Activated CD8-positive, alpha-beta T cell treated with anti-CD3 and anti-CD28 coated beads for 36 hours (primary cell): ENCODE measurements around the gene SLFNL1. TPM values are rescaled to one million over a fixed set of nuclear protein-coding genes. Genes with fewer than 3 reads are reported as not detected.

ENCODE experiments used
- ATAC-seq: fragments of 200-7000 bp; cut with Tn5 transposase; one replicate; pipeline ENCODE4 v1.10.0; 2021; ENCODE audit warnings: mild to moderate bottlenecking, moderate library complexity
- CTCF ChIA-PET: fragments of 350-600 bp; sonication (Branson Sonifier 250); formaldehyde crosslinking; loops from one replicate; lab custom pipeline; 2021; ENCODE audit warnings: antibody characterized with exemption; lab: Charles Lee
- POLR2A ChIA-PET: fragments of 350-600 bp; sonication (Branson Sonifier 250); formaldehyde crosslinking; loops from one replicate; lab custom pipeline; 2021; ENCODE audit warnings: antibody characterized with exemption; lab: Charles Lee
- DNase-seq: peaks from one replicate; pipeline ENCODE4 v3.0.0-alpha.2; 2020
- H3K27ac Mint-ChIP-seq: one replicate; pipeline ENCODE4 v1.8.0; 2021; ENCODE audit warnings: mild to moderate bottlenecking, mixed read lengths
- H3K27me3 Mint-ChIP-seq: one replicate; pipeline ENCODE4 v1.8.0; 2021; ENCODE audit warnings: mixed read lengths
- H3K36me3 Mint-ChIP-seq: one replicate; pipeline ENCODE4 v1.8.0; 2021; ENCODE audit warnings: low read depth, mixed read lengths
- H3K4me1 Mint-ChIP-seq: one replicate; pipeline ENCODE4 v1.8.0; 2021; ENCODE audit warnings: low read depth, mixed read lengths
- H3K4me3 Mint-ChIP-seq: one replicate; pipeline ENCODE4 v1.8.0; 2021; ENCODE audit warnings: mild to moderate bottlenecking, moderate library complexity, mixed read lengths
- H3K9me3 Mint-ChIP-seq: one replicate; pipeline ENCODE4 v1.8.0; 2021; ENCODE audit warnings: mixed read lengths
- intact Hi-C: fragments of 100-400 bp; cut with micrococcal nuclease; formaldehyde crosslinking; loops from one replicate; pipeline ENCODE4 v1.10.0; 2022
- total RNA-seq, 2 experiments: library from RNA; stranded (reverse); gene quantifications; one replicate each; pipeline ENCODE4 v1.2.3, GENCODE V29; 2021
- TF ChIP-seq, protein P1 (sequence below): fragments of 200-600 bp; IDR thresholded peaks from one replicate; pipeline ENCODE4 v1.8.0; 2022; ENCODE audit warnings: antibody characterized with exemption, mild to moderate bottlenecking

The SLFNL1 gene
- total RNA-seq, 2 experiments from 2014 or later, result 0.22 to 0.25 TPM

DNA sequence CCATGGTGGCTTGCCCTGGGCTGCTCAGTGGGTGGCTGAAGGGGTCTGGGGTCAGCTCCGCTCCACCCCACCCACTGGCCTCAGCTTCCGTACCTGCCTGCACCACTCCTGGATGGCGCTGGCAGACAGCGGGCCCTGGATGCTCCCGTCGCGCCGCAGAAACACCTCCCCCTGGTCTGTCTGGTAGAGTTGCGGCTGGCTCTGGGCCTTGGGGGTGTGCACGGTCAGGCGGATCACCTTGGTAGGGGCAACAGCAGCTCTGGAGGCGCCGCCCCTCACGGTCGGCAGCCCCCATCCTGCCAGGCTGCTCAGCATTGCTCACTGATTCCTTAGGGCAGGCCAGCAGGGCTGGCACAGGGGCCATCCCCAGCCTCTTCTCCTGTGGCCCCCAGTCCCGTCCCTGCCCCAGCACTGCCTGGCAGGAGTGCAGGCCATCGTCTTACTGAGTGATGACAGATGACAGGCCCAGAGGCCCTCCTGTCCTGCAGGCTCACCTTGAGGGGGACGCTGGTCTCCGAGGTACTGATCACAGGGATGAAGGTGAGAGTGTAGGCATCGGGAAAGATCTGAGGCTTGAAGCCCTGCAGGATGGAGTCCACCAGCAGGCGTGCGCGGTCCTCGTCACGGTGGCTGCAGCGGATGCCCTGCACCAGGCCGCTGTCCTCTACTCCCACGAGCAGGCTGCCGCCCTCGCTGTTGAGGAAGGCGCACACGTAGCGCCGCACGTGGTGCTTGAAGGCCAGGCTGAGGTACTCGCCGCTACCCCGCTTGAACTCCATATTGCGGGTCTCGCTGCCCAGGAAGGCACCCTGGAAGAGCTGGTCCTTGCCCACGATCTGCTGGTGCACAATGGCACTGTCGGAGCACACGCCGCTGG, 4.1 kb downstream of the SLFNL1 start:
- TF ChIP-seq, protein P1, sequence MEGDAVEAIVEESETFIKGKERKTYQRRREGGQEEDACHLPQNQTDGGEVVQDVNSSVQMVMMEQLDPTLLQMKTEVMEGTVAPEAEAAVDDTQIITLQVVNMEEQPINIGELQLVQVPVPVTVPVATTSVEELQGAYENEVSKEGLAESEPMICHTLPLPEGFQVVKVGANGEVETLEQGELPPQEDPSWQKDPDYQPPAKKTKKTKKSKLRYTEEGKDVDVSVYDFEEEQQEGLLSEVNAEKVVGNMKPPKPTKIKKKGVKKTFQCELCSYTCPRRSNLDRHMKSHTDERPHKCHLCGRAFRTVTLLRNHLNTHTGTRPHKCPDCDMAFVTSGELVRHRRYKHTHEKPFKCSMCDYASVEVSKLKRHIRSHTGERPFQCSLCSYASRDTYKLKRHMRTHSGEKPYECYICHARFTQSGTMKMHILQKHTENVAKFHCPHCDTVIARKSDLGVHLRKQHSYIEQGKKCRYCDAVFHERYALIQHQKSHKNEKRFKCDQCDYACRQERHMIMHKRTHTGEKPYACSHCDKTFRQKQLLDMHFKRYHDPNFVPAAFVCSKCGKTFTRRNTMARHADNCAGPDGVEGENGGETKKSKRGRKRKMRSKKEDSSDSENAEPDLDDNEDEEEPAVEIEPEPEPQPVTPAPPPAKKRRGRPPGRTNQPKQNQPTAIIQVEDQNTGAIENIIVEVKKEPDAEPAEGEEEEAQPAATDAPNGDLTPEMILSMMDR, result no peak
- peaks cover 13% of the 10 kb centered on the region for H3K4me1 Mint-ChIP-seq
- no peak for DNase-seq
- H3K36me3 Mint-ChIP-seq, result peaks cover 26% of the 10 kb centered on the region
- no peaks in the 10 kb centered on the region for H3K9me3 Mint-ChIP-seq
- intact Hi-C loops, result no loop called here
- ATAC-seq, result no peak
- POLR2A ChIA-PET, result interaction anchor here (2.6 kb wide), 1 partner anchor 37 kb away, joined by 9 read pairs; the partner anchor contains the start of gene CTPS1
- H3K27ac Mint-ChIP-seq, result no peak overlapping the region
- no peaks in the 10 kb centered on the region for H3K27me3 Mint-ChIP-seq
- H3K4me3 Mint-ChIP-seq, result no peak overlapping the region
- CTCF ChIA-PET, result no interaction called here

DNA sequence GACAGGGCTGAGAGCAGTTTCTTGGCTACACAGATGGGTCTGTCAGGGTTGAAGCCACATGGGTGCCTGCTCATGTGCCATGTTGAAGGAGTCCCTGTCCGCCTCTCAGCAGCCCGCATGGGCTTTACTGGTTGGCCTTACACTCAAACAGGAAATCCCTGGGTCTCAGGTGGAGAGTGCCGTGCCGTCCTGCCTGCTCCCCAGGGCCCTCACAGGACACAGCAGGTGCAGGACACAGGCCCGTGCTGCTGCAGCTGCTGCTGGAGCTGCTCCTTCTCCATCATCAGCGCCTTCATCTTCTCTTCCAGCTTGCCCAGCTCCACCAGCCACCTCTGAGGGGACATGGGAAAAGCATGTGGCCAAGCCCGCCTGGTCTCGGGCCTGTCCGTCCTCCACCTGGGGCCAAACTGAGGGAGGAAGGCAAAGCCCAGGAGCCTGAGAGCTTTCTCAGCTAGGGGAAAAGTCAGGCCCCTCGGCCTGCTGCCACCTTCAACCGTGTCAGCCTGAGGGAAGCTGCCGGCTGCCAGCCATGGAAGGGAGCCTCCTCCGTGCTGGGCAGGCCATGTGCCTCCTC, 5.5 kb downstream of the SLFNL1 start:
- DNase-seq, result no peak
- intact Hi-C loops, result no loop called here
- CTCF ChIA-PET, result no interaction called here
- H3K9me3 Mint-ChIP-seq, result no peaks in the 10 kb centered on the region
- peaks cover 33% of the 10 kb centered on the region for H3K36me3 Mint-ChIP-seq
- no peak for ATAC-seq
- no peak overlapping the region for H3K4me3 Mint-ChIP-seq
- peaks cover 13% of the 10 kb centered on the region for H3K4me1 Mint-ChIP-seq
- TF ChIP-seq, protein P1, result no peak
- POLR2A ChIA-PET, result interaction anchor here (0.7 to 2.6 kb wide), 9 partner anchors 8 to 36 kb away, joined by 3 to 9 read pairs (median 3); partner anchors contain the start of gene CTPS1
- H3K27me3 Mint-ChIP-seq, result no peaks in the 10 kb centered on the region
- H3K27ac Mint-ChIP-seq, result no peak overlapping the region

DNA sequence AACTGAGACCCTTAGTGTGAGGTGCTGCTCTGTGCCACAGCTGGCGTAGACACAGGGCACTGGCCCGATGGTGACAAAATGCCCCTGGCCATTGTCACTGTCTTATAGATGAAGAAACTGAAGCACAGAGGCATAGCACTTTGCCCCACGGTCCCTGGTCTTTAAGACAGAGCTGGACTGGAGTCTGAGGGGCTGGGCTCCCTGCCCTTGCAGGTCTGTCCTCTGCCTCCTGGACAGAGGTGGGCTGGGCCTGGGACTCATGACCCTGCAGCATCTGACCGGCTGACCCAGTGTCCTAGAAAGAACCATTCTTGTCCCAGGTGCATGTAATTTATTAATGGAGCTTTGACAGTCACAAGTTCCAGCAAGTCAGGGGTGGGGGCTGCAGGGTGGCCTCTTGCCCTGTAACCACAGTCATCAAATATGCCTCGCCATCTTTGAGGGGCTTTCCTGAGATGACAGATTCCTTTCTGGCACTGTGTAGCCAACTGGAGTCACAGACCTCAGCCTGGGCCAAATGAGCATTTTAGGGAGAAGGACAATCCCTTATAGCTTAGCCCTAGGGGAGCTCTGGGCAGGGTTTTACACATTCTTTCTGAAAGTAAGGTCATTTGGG, 6.1 kb downstream of the SLFNL1 start:
- H3K27ac Mint-ChIP-seq, result peak overlapping the region; percentile 11
- POLR2A ChIA-PET, result interaction anchor here (0.7 to 2.6 kb wide), 9 partner anchors 8 to 35 kb away, joined by 3 to 9 read pairs (median 4); partner anchors contain the start of gene CTPS1
- no peak for ATAC-seq

DNA sequence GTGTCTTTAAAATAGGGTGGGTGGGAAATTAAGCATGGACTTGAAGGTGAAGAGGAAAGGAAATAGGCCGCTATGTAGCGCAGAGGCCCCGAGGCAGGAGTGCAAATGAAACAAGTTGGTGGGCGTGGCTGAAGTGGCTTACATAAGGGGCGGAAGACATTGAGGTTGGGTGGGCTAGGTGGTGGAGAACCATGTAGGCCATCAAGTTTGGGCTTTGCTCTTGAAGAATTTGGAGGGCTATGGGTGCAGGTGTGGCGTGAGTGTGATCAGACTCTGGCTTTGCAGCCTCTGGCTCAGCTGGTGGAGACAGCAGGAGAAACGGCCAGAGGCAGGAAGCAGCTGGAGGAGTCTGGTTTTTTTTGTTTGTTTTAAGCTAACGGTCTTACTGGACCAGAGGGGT, 6.7 kb downstream of the SLFNL1 start:
- Mint-ChIP-seq H3K4me1 (peaks cover 13% of the 10 kb centered on the region), H3K27me3 (no peaks in the 10 kb centered on the region), H3K27ac (peak overlapping the region; percentile 11), H3K36me3 (peaks cover 43% of the 10 kb centered on the region), H3K9me3 (no peaks in the 10 kb centered on the region), H3K4me3 (no peak overlapping the region)
- TF ChIP-seq, protein P1, result no peak
- intact Hi-C loops, result no loop called here
- no peak for DNase-seq
- POLR2A ChIA-PET, result interaction anchor here (1.1 to 2.6 kb wide), 5 partner anchors 10 to 35 kb away, joined by 3 to 9 read pairs (median 4); partner anchors contain the start of gene CTPS1
- peak; percentile 29 for ATAC-seq
- CTCF ChIA-PET, result no interaction called here

More for the DNA sequence above, 6.1 kb downstream of the SLFNL1 start:
- TF ChIP-seq, protein P1, result no peak
- Mint-ChIP-seq H3K27me3 (no peaks in the 10 kb centered on the region), H3K4me3 (no peak overlapping the region), H3K4me1 (peaks cover 13% of the 10 kb centered on the region), H3K36me3 (peaks cover 39% of the 10 kb centered on the region), H3K9me3 (no peaks in the 10 kb centered on the region)
- DNase-seq, result no peak
- intact Hi-C loops, result no loop called here
- CTCF ChIA-PET, result no interaction called here
